Measurements from ENCODE around the gene CLTB.
"Not testable (repeated sequence)": the region's sequence is repeated elsewhere in the genome, so short reads cannot be mapped to it uniquely, and the experiment has no call there.

The CLTB gene

GRCh38 chr5:176426876-176427275 lies 10.5 kb upstream of the CLTB start:
- no peak for DNase-seq

DNA sequence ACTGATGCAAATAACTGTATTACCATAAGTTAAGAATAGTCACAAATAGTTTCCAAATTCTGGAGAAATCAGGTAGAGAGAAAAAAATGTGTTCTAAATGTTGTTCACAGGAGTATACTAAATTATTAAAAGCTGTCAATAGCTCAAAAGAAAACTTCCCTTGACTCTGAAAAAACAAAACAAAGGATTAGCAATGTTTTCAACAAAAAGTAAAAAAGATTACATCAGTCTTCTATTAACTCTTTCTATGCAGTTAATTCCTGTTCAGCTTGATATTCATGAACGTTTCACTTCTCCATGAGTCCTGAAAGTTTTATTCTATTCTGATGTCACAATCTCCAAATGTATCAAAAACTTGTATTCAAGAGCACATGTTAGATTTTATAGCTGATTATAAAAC lies 9.5 kb upstream of the CLTB start:
- DNase-seq: no peak

DNA sequence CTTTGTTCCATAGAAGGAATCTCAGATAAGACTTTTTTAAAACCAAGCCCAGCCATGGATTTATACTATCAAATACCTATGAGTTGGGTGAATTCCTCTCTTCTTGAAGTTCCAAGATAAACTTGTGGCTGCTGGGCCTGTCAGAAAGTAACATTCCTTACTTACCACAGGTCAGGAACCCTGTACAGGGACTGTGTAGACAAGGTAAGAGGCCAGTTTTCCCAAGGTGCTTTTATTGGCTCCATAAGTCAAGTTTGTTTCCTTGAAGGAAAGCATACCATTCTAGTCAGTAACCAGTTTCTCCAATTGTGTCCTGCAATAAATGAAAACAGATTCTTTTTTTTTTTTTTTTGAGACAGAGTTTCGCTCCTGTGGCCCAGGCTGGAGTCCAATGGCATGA lies 8.8 kb upstream of the CLTB start:
- DNase-seq: no peak

- DNase-seq: no peak
Measured at GRCh38 chr5:176424181-176424580, 7.8 kb upstream of the CLTB start.

DNA sequence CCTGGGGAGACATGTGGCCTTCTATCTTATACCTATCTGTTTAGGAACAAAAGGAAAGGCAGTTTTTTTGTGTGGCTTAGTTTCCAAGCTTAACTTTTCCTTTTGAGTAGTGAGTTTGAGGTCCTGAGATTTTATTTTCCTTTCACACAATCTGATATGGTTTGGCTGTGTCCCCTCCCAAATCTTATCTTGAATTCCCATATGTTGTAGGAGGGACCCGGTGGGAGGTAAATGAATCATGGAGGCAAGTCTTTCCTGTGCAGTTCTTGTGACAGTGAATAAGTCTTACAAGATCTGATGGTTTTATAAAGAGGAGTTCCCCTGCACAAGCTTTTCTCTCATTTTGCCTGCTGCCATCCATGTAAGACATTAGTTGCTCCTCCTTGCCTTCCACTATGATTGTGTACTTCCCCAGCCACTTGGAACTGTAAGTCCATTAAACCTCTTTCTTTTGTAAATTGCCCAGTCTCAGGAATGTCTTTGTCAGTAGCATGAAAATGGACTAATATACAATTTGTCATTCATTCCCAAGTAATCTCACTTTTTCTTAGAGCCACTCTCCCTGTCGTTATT lies 4.7 kb upstream of the CLTB start:
- no peak for DNase-seq

DNA sequence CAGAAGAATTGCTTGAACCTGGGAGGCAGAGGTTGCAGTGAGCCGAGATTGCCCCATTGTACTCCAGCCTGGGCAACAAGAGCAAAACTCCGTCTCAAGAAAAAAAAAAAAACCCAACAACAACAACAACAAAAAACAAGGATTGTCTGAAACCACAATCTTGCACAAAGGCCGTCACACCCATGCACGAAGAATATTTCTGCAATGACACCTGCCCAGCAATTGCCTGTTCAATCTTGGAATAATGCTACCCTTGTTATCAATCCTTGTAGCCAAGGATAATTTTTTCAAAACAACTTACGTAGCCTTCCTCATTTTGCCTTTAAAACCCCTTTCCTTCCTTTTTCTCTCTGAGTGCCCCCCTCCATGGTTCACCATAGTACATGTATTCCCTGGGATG lies 3.7 kb upstream of the CLTB start:
- no peak for DNase-seq

GRCh38 chr5:176418251-176418650 lies 1.9 kb upstream of the CLTB start:
- no peak for DNase-seq

DNA sequence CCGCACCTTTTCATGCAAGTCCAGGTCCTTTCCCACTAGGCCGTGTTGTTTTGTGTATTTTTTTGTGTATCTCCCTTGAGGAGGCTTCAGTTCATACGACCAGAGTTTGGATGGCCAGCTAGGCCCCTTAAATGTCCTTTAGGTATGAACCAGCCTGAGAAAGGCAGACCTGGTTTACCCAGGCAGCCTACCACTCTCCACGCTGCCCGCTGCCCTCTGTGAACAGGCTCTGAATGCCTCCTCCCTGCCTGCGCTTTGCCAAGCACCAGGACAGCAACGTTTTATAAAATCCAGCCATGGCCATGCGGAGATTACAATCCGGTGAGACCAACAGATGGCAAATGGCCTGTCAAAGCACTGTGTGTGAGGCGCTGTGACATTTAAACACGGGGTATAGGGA lies 626 bp upstream of the CLTB start:
- DNase-seq: no peak

DNA sequence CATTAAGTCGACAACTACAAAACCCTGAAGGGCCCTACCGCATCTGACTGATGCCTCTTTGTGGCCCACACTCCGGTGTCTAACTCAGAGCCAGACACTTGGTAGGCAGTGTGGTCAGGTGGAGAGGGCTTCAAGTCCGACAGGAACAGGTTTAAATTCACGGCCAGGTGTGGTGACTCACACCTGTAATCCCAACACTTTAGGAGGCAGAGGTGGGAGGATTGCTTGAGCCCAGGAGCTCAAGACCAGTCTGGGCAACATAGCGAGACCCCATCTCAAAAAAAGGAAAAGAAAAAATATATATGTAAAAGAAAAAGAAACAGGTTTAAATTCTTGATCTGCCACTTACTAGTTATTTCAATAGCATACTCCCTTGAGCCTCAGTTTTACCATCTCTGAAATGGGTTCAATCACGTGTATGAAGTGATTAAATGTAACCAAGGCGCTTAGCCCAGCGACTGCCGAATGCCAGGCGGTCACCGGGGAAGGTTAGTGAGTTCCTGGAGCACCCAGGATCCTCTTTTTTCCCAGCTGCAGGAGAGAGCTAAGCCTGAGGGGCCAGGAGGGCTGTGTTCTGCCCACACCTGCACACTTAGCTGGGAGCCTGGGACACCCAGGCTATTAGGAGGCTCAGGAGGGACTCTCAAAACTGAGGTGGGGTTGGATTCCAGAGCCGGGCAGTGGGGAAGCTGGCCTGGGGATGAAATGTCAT lies 943 bp downstream of the CLTB start:
- DNase-seq: no peak

DNA sequence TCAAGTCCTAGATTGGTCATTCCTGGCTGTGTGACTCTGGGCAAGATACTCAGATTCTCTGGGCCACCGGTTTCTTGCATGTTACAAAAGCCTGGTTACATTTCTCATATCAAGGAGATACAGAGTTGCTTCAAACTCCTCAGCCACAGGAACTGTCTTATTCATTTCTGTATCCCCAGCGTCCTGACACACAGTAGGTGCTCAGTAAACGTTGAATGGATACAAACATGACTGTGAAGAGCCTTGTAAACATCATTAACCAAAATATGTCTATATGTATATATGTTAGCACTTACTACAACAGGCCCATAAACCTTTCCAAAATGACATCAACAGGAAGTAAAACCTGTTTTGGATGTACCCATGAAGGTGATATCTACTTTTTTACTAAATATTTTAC lies 1.6 kb downstream of the CLTB start:
- DNase-seq: no peak

GRCh38 chr5:176413709-176414191 lies 2.6 kb downstream of the CLTB start:
- no peak for DNase-seq

DNA sequence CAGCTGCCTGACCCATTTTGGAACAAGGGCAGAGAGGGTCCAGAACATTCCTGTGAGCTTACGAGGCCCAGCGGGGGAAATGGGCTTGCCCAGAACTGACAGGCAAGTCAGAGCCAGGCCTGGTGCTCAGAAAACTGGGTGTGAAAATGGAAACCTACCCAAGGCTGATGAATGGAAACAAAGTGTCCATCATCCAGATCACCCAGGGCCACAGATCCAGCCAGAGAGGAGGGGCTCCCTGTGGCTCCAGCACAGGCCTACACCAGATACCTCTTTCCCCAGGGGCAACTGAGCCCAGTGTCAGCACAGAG lies 3.1 kb downstream of the CLTB start:
- no peak for DNase-seq

- no peak for DNase-seq
Measured at GRCh38 chr5:176412517-176413254, 3.7 kb downstream of the CLTB start.

- DNase-seq: no peak
Measured at GRCh38 chr5:176410486-176411180, 5.7 kb downstream of the CLTB start.

GRCh38 chr5:176409765-176410164 lies 6.6 kb downstream of the CLTB start:
- DNase-seq: no peak

DNA sequence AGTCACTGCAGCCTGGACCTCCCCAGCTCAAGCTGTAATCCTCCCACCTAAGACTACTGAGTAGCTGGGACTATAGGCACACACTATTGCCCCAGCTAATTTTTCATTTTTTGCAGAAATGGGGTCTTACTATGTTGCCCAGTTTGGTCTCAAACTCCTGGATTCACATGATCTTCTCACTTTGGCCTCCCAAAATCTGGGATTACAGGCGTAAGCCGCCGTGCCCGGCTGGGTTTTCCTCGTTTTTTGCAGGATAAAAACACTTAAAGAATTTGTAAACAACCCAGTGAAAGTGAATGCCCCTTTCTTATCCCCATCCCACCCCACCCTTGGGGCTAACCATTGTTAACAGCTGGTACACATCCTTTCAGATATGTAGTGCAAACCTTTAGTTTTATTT lies 7.7 kb downstream of the CLTB start:
- DNase-seq: no peak

DNA sequence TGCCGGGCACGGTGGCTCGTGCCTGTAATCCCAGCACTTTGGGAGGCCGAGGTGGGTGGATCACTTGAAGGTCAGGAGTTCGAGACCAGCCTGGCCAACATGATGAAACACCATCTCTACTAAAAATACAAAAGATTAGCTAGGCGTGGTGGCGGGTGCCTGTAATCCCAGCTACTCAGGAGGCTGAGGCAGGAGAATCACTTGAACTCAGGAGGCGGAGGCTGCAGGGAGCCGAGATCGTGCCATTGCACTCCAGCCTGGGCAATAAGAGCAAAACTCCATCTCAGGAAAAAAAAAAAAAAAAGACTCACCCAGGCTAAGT lies 8.1 kb downstream of the CLTB start:
- not testable (repeated sequence) for DNase-seq

GRCh38 chr5:176407456-176408251 lies 8.7 kb downstream of the CLTB start:
- DNase-seq: no peak

DNA sequence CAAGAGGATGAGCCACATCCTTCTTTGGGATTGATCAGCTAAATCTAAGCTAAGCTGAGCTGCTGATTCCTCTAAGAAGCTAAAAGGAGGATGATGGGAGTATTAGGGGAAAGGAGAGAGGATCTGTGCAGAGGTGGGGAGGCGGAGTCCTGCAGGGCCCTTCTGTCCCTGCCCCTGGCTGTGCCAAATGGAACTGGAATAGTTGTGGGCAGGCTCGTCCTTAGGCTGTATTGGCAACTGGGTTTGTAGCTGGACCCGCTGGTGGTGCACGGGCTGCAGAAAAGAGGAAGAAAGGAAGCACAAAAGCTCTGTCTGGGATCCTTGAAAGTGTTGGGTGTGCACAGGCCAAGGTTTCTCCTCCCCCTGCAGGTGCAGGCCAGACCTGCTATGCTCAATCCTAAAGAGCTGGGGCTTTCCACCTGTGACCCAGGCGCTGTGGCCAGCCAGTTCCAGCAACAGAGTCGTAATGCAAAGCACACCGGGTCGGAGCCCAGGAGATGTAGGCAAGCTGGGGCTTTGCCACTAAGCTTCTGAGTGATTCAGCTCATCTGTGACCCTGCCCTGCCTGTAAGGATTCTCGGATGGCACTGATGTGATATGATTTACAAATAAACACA lies 9.8 kb downstream of the CLTB start:
- DNase-seq: no peak

GRCh38 chr5:176405656-176406435 lies 10.5 kb downstream of the CLTB start:
- DNase-seq: no peak

DNA sequence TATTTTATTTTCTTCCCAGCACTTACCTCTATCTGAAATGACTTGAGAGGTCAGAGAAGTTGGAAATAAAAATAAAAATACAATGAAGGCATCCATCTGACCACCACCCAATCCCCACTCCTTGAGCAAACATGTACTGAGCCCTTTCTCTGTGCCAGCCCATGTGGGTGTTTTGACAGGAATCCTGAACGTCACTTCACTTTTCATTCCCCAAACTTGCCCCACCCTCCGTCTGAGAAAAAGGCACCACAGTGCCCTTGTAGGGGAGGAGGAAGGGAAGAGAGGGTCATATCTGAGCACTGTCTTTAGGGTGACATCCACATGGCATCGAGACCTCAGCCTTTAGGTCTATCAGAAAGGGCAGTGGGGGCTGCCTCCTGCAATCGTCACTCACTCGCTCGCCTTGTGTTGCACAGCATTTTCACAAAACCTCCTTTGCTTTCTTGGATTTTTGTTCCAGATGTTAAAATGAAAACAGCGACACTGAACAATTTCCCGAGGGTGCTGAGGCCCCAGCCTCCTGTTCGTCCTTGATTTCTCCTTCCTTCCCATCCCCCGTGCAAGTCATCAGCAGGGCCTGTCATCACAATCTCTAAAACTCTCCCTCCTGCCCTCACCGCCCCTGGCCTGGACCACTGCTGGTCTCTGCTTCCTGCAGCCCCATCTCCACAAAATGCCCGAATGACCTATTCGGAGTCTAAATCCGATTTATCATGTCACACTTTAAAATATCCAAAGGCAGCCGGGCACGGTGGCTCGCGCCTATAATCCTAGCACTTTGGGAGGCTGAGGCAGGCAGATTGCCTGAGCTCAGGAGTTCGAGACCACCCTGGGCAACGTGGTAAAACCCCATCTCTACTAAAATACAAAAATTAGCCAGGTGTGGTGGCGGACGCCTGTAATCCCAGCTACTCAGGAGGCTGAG lies 14.8 kb downstream of the CLTB start:
- no peak for DNase-seq

Data from femur (tissue), 1 donor.